Lung (tissue), 12 donors: Measurements from ENCODE around the gene SMIM14. TPM values are rescaled to one million over a fixed set of nuclear protein-coding genes. Genes with fewer than 3 reads are reported as not detected.

Source experiments
- ATAC-seq: fragments of 200-7000 bp; cut with Tn5 transposase; one replicate; pipeline ENCODE4 v1.9.1; 2020; ENCODE audit warnings: moderate number of reproducible peaks; ENCODE audit not compliant: insufficient read depth, low FRiP score
- DNase-seq, 3 donors: peaks; one replicate each; pipeline ENCODE4 v3.0.0-alpha.2; 2013 to 2017
- H3K27ac ChIP-seq, 2 donors: one replicate each; pipeline ENCODE4 v1.5.1; 2013; ENCODE audit warnings: mild to moderate bottlenecking in 2 of 2, moderate library complexity in 2 of 2, control low read depth in 1 of 2, inconsistent platforms in 1 of 2, low read depth in 1 of 2, low read length in 1 of 2
- H3K27me3 ChIP-seq, 3 donors: one replicate each; pipeline ENCODE4 v1.5.1; 2013; ENCODE audit warnings: low read length in 2 of 3; ENCODE audit not compliant: control insufficient read depth in 3 of 3, insufficient read depth in 3 of 3
- H3K36me3 ChIP-seq, 4 donors: one replicate each; pipeline ENCODE4 v1.5.1; 2013; ENCODE audit warnings: low read length in 4 of 4, mild to moderate bottlenecking in 1 of 4, moderate library complexity in 1 of 4; ENCODE audit not compliant: control insufficient read depth in 4 of 4, insufficient read depth in 4 of 4
- H3K4me1 ChIP-seq, 5 donors: one replicate each; pipeline ENCODE4 v1.5.1; 2013; ENCODE audit warnings: low read length in 5 of 5, mild to moderate bottlenecking in 2 of 5, moderate library complexity in 1 of 5; ENCODE audit not compliant: control insufficient read depth in 5 of 5, insufficient read depth in 5 of 5
- H3K4me3 ChIP-seq: one replicate; pipeline ENCODE4 v1.5.1; 2013; ENCODE audit warnings: mild to moderate bottlenecking, control low read depth, moderate library complexity
- H3K9ac ChIP-seq, 2 donors: one replicate each; pipeline ENCODE4 v1.5.1; 2013; ENCODE audit warnings: low read length in 2 of 2, control low read depth in 1 of 2; ENCODE audit not compliant: insufficient read depth in 1 of 2
- H3K9me3 ChIP-seq, 4 donors: one replicate each; pipeline ENCODE4 v1.5.1; 2013; ENCODE audit warnings: low read length in 3 of 4, mild to moderate bottlenecking in 1 of 4, moderate library complexity in 1 of 4; ENCODE audit not compliant: control insufficient read depth in 4 of 4, insufficient read depth in 3 of 4
- WGBS, 2 donors: extraction: QIAGEN DNeasy Blood & Tissue Kit; methylation state at CpG; one replicate each; pipeline ENCODE4 v1.1.7; 2013; 5-methylcytosine and 5-hydroxymethylcytosine counted together
- polyA plus RNA-seq, 2 donors: library from polyadenylated mRNA; stranded (reverse); fragments of 200-250 nt; gene quantifications; one replicate each; pipeline ENCODE4 v1.2.1, GENCODE V29; 2013
- total RNA-seq, 2 donors: library from RNA; depleted of rRNA in 1 of 2; stranded (reverse); fragments of >200 nt in 1 of 2; gene quantifications; one replicate each; pipeline ENCODE4 v1.2.1, GENCODE V29; 2014 to 2021
- TF ChIP-seq, protein P1 (sequence below): IDR thresholded peaks from 2 replicates; pipeline ENCODE4 v1.5.1; 2012; ENCODE audit warnings: mild to moderate bottlenecking; ENCODE audit errors: control extremely low read depth, extremely low read depth
- donor health status: control.
- donor health status: control.
- donor health status: Bipolar disorder and iron deficiency.
- donor health status: healthy.
- donor health status: DM: yes; HTN: yes; CAD: no.

The SMIM14 gene
- total and polyA plus RNA-seq, 4 donors = 23.4 to 52.1 (median 33.7) TPM

DNA sequence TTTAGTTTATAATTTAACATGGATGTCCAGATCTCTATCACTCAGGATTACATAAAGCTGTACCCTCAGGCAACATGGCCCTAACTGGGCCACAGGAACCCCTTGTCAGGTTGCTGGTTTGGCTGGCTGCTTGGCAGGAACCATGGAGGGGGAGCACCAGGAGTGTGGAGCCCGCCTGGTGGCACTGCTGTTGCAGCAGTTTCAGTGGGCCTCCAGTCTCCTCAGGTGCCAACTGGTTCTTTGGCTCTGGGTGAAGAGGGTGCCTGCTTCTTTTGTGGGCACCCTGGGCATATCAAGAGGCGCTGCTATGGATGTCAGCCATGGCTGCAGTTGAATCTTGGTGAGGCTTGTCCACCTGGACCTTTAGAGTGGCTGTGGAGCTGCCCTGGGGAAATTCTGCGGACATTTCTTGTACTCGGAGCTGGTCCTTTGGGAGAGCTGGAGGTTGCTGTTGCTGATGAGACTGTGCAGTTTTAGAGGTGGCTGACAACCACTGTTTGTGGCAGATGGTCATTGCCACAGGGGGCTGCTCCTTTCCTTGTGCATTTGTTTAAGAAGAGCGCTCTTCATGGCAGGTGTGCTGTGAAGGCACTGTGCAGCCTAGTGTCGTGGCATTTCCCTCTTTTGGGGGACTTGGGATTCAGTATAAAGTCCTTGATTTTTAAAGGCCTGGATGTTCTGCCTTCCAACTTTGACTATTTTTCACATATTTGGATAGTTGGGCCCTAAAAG, 10.3 kb upstream of the SMIM14 start:
- ATAC-seq (no peak), DNase-seq (no peak)
- no peaks in the 10 kb centered on the region for H3K4me1 ChIP-seq
- no peak overlapping the region for H3K27ac ChIP-seq
- WGBS, 2 donors = 95 to 96% methylated on average over 6 of the region's 6 CpGs
- H3K9ac ChIP-seq = no peak overlapping the region
- H3K36me3 ChIP-seq = no peaks in the 10 kb centered on the region
- H3K27me3 ChIP-seq = no peaks in the 10 kb centered on the region
- H3K4me3 ChIP-seq = no peak overlapping the region
- no peaks in the 10 kb centered on the region for H3K9me3 ChIP-seq
- TF ChIP-seq, protein P1, sequence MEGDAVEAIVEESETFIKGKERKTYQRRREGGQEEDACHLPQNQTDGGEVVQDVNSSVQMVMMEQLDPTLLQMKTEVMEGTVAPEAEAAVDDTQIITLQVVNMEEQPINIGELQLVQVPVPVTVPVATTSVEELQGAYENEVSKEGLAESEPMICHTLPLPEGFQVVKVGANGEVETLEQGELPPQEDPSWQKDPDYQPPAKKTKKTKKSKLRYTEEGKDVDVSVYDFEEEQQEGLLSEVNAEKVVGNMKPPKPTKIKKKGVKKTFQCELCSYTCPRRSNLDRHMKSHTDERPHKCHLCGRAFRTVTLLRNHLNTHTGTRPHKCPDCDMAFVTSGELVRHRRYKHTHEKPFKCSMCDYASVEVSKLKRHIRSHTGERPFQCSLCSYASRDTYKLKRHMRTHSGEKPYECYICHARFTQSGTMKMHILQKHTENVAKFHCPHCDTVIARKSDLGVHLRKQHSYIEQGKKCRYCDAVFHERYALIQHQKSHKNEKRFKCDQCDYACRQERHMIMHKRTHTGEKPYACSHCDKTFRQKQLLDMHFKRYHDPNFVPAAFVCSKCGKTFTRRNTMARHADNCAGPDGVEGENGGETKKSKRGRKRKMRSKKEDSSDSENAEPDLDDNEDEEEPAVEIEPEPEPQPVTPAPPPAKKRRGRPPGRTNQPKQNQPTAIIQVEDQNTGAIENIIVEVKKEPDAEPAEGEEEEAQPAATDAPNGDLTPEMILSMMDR = no peak

DNA sequence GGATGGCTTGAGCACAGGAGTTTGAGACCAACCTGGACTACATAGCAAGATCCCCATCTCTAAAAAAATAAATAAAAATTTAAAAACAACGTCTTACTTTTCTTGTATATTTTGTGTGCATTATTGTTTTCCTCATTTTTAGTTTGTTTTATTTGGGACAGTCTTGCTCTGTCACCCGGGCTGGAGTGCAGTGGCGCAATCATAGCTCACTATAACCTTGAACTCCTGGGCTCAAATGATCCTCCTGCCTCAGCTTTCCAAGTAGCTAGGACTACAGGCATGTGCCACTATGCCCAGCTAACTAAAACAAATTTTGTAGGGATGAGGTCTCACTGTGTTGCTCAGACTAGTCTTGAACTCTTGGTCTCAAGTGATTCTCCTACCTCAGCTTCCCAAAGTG, 9.5 kb upstream of the SMIM14 start:
- no peaks in the 10 kb centered on the region for H3K27me3 ChIP-seq
- DNase-seq (no peak), ATAC-seq (no peak)
- H3K4me3 ChIP-seq = no peak overlapping the region
- H3K9me3 ChIP-seq = no peaks in the 10 kb centered on the region
- no peak overlapping the region for H3K27ac ChIP-seq
- H3K9ac ChIP-seq = no peak overlapping the region
- no peaks in the 10 kb centered on the region for H3K36me3 ChIP-seq
- no peaks in the 10 kb centered on the region for H3K4me1 ChIP-seq
- 83 to 84% methylated on average over 3 of the region's 3 CpGs for WGBS, 2 donors
- TF ChIP-seq, protein P1 = no peak

DNA sequence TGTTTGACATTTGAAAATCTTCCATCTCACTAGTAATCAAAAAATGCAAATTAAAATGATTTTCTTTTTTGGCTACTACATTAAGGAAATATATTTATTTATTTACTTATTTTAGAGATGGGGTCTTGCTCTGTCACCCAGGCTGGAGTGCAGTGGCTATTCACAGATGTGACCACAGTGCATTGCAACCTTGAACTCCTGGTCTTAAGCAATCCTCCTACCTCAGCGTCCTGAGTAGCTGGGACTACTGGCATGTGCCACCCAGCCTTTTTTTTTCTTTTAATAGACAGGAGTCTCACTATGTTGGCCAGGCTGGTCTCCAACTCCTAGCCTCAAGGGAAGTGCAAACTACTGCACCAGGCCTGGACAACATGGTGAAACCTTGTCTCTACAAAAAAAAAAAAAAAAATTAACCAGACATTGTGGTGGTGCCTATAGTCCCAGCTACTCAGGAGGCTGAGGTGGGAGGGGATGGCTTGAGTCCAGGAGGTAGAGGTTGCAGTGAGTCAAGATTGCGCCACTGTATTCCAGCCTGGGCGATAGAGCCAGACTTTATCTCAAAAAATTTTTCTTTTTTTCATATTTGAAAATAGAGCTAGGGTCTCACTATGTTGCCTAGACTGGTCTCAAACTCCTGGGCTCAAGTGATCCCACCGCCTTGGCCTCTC, 4.4 kb upstream of the SMIM14 start:
- 66 to 70% methylated on average over 4 of the region's 4 CpGs for WGBS, 2 donors
- no peaks in the 10 kb centered on the region for H3K27me3 ChIP-seq
- H3K36me3 ChIP-seq = no peaks in the 10 kb centered on the region
- no peak overlapping the region for H3K9ac ChIP-seq
- H3K4me1 ChIP-seq = peaks cover 0 to 12% (median 0%) of the 10 kb centered on the region in 5 donors
- ATAC-seq = no peak
- no peak for DNase-seq
- no peak overlapping the region for H3K4me3 ChIP-seq
- no peaks in the 10 kb centered on the region for H3K9me3 ChIP-seq
- H3K27ac ChIP-seq = no peak overlapping the region
- TF ChIP-seq, protein P1 = no peak
